Ectodermal cell (in vitro differentiated cells): Measurements from ENCODE around the gene POC1A.

ENCODE experiments used
- H3K27ac ChIP-seq: 2 replicates; pipeline ENCODE4 v1.7.0; 2013; ENCODE audit warnings: mild to moderate bottlenecking, low read depth, low read length; ENCODE audit not compliant: insufficient read depth, poor library complexity, severe bottlenecking
- H3K27me3 ChIP-seq: 2 replicates; pipeline ENCODE4 v1.7.0; 2013; ENCODE audit warnings: mild to moderate bottlenecking, low read length; ENCODE audit not compliant: insufficient read depth, control insufficient read depth, poor library complexity, severe bottlenecking
- H3K36me3 ChIP-seq: one replicate; pipeline ENCODE4 v1.7.0; 2013; ENCODE audit warnings: low read length; ENCODE audit not compliant: control insufficient read depth, insufficient read depth
- H3K4me1 ChIP-seq: one replicate; pipeline ENCODE4 v1.7.0; 2013; ENCODE audit warnings: low read length; ENCODE audit not compliant: control insufficient read depth, insufficient read depth
- H3K4me3 ChIP-seq: 2 replicates; pipeline ENCODE4 v1.7.0; 2013; ENCODE audit warnings: low read depth, low read length, control low read depth; ENCODE audit not compliant: insufficient read depth
- H3K9me3 ChIP-seq: 2 replicates; pipeline ENCODE4 v1.7.0; 2013; ENCODE audit warnings: mild to moderate bottlenecking, low read length, moderate library complexity; ENCODE audit not compliant: control insufficient read depth
- WGBS, 2 experiments: methylation state at CpG; one replicate each; pipeline ENCODE4 v1.1.7; 2013; ENCODE audit warnings: missing lambda C conversion rate in 2 of 2; 5-methylcytosine and 5-hydroxymethylcytosine counted together

Gene POC1A

GRCh38 chr3:52109611-52110301 lies 44.5 kb downstream of the POC1A start:
- H3K27ac ChIP-seq: no peak overlapping the region
- H3K9me3 ChIP-seq: no peaks in the 10 kb centered on the region
- peaks cover 3% of the 10 kb centered on the region for H3K4me1 ChIP-seq
- no peaks in the 10 kb centered on the region for H3K27me3 ChIP-seq
- no peak overlapping the region for H3K4me3 ChIP-seq
- H3K36me3 ChIP-seq: no peaks in the 10 kb centered on the region
- WGBS, 2 experiments: 92 to 93% methylated on average over 8 of the region's 8 CpGs

- no peak overlapping the region for H3K4me3 ChIP-seq
- H3K36me3 ChIP-seq: no peaks in the 10 kb centered on the region
- WGBS, 2 experiments: 92% methylated on average over 20 of the region's 20 CpGs
- no peaks in the 10 kb centered on the region for H3K9me3 ChIP-seq
- no peak overlapping the region for H3K27ac ChIP-seq
- peaks cover 3% of the 10 kb centered on the region for H3K4me1 ChIP-seq
- H3K27me3 ChIP-seq: no peaks in the 10 kb centered on the region
Observed at GRCh38 chr3:52108302-52109232, 45.7 kb downstream of the POC1A start.

- WGBS, 2 experiments: 94 to 95% methylated on average over 11 of the region's 11 CpGs
- H3K27ac ChIP-seq: no peak overlapping the region
Observed at GRCh38 chr3:52106951-52107611, 47.1 kb downstream of the POC1A start.

GRCh38 chr3:52104684-52105640 lies 49.3 kb downstream of the POC1A start:
- Histone ChIP-seq H3K4me3 (no peak overlapping the region), H3K4me1 (no peaks in the 10 kb centered on the region), H3K36me3 (no peaks in the 10 kb centered on the region), H3K9me3 (no peaks in the 10 kb centered on the region), H3K27me3 (no peaks in the 10 kb centered on the region), H3K27ac (no peak overlapping the region)
- WGBS, 2 experiments: 96% methylated on average over 10 of the region's 10 CpGs

More at GRCh38 chr3:52106951-52107611, 47.1 kb downstream of the POC1A start:
- H3K4me3 ChIP-seq: no peak overlapping the region
- no peaks in the 10 kb centered on the region for H3K27me3 ChIP-seq
- H3K36me3 ChIP-seq: no peaks in the 10 kb centered on the region
- peaks cover 3% of the 10 kb centered on the region for H3K4me1 ChIP-seq
- no peaks in the 10 kb centered on the region for H3K9me3 ChIP-seq

- no peak overlapping the region for H3K4me3 ChIP-seq
- H3K27me3 ChIP-seq: no peaks in the 10 kb centered on the region
- no peaks in the 10 kb centered on the region for H3K9me3 ChIP-seq
- H3K36me3 ChIP-seq: no peaks in the 10 kb centered on the region
- WGBS, 2 experiments: 90 to 92% methylated on average over 4 of the region's 4 CpGs
- H3K27ac ChIP-seq: no peak overlapping the region
- H3K4me1 ChIP-seq: no peaks in the 10 kb centered on the region
Observed at GRCh38 chr3:52102934-52103333, 51.3 kb downstream of the POC1A start.

- Histone ChIP-seq H3K4me3 (no peak overlapping the region), H3K36me3 (peaks cover 4% of the 10 kb centered on the region), H3K27ac (no peak overlapping the region), H3K4me1 (no peaks in the 10 kb centered on the region), H3K27me3 (no peaks in the 10 kb centered on the region), H3K9me3 (no peaks in the 10 kb centered on the region)
- WGBS, 2 experiments: 88 to 89% methylated on average over 3 of the region's 3 CpGs
Observed at GRCh38 chr3:52099001-52099401, 55.2 kb downstream of the POC1A start.

GRCh38 chr3:52097851-52098507 lies 56.2 kb downstream of the POC1A start:
- WGBS, 2 experiments: 85 to 90% methylated on average over 2 of the region's 2 CpGs
- no peak overlapping the region for H3K4me3 ChIP-seq
- H3K27ac ChIP-seq: no peak overlapping the region
- no peaks in the 10 kb centered on the region for H3K27me3 ChIP-seq
- H3K9me3 ChIP-seq: no peaks in the 10 kb centered on the region
- H3K4me1 ChIP-seq: no peaks in the 10 kb centered on the region
- H3K36me3 ChIP-seq: peaks cover 4% of the 10 kb centered on the region

- Histone ChIP-seq H3K27ac (no peak overlapping the region), H3K36me3 (peaks cover 4% of the 10 kb centered on the region), H3K4me1 (peaks cover 9% of the 10 kb centered on the region), H3K27me3 (no peaks in the 10 kb centered on the region), H3K9me3 (no peaks in the 10 kb centered on the region), H3K4me3 (no peak overlapping the region)
- WGBS, 2 experiments: 93 to 96% methylated on average over 8 of the region's 8 CpGs
Observed at GRCh38 chr3:52095990-52096775, 58.0 kb downstream of the POC1A start.
